GM12873 (cell line): ENCODE measurements around the gene CD2.

Source experiments
- TF ChIP-seq, protein P1 (sequence below): IDR thresholded peaks from 2 replicates; pipeline ENCODE4 v1.5.1; 2012; ENCODE audit warnings: low read depth, mild to moderate bottlenecking, moderate library complexity, low read length, control low read depth; ENCODE audit not compliant: insufficient read depth; ENCODE audit errors: missing control alignments

CD2 gene

DNA sequence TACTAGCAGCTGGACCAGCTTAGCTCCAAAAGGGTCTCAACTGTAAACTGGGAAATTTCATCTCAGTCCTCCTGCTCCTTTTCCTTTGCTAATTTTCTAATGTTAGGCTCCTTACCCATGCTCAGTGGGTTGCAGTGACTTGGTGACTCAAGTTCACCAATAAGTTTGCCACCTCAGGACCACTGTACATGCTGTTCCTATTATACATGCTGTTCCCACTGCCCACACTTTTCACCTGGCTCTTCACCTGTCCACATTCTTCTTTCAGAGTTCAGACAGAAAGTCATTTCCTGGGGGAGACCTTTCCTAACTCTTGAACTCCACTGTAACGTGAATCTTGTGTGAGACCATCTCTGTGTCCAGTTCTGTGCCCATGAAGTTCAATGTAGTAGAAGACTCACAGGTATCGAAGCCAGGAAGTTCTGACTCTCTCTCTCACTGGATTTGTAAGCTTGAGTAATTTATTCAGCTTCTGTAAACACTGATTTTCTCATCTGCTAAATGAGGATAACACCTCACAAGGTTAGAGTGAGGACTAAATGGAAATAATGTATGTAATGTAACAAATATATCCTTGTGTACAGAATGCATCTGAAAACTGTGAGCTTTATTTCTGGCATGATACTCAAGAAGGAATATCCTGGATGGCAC lies 17.9 kb downstream of the CD2 start:
- TF ChIP-seq, protein P1, sequence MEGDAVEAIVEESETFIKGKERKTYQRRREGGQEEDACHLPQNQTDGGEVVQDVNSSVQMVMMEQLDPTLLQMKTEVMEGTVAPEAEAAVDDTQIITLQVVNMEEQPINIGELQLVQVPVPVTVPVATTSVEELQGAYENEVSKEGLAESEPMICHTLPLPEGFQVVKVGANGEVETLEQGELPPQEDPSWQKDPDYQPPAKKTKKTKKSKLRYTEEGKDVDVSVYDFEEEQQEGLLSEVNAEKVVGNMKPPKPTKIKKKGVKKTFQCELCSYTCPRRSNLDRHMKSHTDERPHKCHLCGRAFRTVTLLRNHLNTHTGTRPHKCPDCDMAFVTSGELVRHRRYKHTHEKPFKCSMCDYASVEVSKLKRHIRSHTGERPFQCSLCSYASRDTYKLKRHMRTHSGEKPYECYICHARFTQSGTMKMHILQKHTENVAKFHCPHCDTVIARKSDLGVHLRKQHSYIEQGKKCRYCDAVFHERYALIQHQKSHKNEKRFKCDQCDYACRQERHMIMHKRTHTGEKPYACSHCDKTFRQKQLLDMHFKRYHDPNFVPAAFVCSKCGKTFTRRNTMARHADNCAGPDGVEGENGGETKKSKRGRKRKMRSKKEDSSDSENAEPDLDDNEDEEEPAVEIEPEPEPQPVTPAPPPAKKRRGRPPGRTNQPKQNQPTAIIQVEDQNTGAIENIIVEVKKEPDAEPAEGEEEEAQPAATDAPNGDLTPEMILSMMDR = no peak

DNA sequence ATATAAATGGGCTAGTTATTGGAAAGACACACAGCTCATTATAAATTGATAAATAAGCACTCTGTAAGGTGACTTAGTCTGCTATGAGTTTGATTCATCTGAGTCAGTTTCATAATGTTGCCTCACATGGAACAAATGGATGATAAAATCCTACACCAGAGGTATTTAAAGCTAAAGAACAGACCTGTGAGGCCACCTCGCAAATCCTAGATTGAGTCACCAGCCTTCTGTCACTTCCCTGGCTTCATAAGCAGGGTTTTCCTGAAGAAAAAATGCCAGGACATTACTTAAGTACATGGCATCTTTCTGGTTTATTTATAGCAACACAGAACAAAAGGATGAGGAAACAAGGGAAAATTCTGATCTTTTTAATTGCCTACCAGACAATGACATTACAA lies 18.4 kb downstream of the CD2 start:
- TF ChIP-seq, protein P1 = no peak

DNA sequence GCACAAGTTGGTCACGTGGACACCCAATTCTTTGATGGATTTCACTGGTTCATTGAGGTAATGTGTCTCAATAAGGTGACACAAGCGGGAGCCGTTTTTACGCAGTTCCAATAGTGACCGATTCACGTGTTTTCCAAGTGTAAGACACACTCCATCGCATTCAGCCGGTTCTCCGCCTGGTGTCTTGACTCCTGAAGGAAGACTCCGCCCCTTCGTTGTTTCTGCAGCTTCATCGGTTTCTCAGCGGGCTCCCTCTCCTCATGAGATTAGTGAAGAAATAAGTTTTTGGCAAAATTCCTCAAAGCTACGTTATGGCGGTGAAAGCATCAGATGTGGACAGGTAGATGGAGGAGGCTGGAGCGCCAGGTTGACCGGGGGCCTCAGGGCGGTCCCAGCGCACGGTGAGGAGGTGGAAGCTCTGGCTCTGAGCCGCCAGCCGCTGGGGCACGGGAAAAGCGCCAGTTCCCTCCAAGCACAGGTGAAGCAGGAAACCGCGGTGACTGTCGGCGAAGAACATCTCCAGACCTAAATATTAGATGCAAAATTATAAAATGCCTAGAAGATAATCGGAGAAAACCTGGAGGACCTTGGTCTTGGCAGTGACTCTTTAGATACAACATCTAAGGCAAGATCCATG lies 21.0 kb downstream of the CD2 start:
- TF ChIP-seq, protein P1 = no peak

DNA sequence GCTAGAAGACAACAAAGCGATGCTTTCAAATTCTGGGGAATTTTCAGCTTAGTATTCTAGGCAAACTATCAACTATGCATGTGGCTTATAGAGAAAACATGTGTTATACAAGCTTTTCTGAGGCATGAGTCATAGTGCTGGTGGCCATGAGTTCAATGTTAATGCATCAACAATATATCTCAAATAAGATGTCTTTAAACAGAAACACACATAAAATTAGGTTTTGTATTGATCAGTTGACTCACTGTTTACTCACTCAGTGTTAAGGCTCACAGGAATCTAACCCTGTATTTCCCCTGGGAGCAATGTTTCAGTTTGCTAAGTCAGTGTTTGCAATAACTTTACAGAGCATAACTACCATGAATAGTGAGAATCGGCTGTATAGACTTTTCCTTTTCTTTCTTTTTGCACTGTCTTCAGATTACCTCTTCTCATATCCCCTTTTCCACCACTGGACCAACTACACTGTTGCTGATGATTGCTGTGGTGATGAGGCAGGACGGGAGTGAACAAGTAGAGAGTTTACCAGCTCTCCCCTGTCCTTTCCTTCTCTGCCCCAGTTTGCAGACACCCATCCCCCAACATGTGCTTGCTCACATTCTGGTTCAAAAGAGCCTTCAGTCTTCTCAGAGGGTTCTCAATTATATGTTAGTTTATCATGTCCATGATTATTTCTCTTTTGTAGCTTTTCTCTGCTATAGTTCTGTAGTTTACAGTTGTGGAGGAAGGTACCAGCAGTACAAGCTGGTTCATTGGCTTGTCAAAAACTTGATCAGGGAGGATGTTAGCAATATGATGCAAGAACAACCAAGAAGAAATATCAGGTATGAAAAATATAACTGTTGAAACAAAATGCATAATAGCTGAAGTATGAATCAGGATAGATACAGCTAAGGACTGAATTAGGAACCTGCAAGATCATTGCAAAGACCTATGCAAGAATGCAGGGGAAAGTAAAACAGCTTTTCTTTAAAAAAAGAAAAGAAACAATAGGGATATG lies 23.9 kb downstream of the CD2 start:
- TF ChIP-seq, protein P1 = no peak

DNA sequence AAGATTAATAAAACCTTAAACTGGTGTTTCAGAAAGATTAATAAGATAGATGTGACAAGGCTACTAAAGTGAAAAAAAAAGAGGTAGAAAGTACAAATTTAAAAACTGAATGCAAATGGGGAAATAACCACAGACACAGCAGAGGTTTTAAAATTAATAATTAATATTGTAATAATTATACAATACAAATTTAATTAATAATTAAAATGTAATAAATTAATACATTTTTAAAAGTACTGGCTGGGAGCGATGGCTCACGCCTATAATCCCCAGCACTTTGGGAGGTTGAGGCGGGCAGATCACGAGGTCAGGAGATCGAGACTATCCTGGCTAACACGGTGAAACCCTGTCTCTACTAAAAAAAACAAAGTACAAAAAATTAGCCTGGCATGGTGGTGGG lies 26.8 kb downstream of the CD2 start:
- TF ChIP-seq, protein P1 = no peak

DNA sequence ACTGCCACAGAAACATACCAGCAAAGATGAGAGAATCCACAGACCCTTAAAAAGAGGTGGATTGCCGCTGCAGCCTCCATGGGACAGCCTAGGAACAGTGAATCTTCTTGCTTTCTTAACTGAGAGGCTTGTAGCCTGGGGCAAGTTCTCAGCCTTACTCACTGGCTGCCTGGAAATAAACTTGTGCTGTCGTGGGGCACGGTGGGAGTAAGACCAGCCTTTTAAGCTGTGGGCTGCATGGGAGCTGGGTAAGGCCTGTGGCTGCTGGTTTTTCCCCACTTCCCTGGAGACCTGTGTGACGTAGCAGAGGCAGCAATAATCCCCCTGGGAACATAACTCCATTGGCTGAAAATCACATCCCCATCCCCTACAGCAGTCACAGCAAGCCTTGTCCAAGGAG lies 30.8 kb downstream of the CD2 start:
- TF ChIP-seq, protein P1 = no peak

DNA sequence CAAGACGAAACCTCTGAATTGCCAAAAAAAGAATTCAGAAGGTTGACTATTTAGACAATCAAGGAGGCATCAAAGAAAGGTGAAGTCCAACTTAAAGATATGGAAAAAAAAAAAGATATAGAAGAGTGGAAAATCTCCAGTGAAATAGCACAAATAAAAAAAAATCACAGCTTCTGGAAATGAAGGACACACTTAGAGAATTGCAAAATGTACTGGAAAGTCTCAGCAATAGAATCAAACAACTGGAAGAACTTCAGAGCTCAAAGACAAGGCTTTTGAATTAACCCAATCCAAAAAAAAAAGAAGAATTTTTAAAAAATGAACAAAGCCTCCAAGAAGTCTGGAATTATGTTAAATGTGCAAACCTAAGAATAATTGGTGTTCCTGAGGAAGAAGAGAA lies 31.8 kb downstream of the CD2 start:
- TF ChIP-seq, protein P1 = no peak
